H1 (cell line): ENCODE data around the gene DCAF15. TPM values are rescaled to one million over a fixed set of nuclear protein-coding genes. Genes with fewer than 3 reads are reported as not detected.

Experiments used
- POLR2AphosphoS5 ChIP-seq: IDR thresholded peaks from 2 replicates; pipeline ENCODE4 v1.6.1; 2011; ENCODE audit warnings: low read depth, low read length
- SP1 ChIP-seq: IDR thresholded peaks from 2 replicates; pipeline ENCODE4 v1.6.1; 2011; ENCODE audit warnings: low read depth, low read length
- TAF1 ChIP-seq: IDR thresholded peaks from 2 replicates; pipeline ENCODE4 v1.6.1; 2011; ENCODE audit warnings: mild to moderate bottlenecking, low read depth, low read length
- polyA plus RNA-seq, 7 experiments: library from polyadenylated mRNA; depleted of rRNA in 3 of 7; stranded (reverse) in 5 of 7; unstranded in 2 of 7; fragments of >200 nt in 5 of 7; fragments of 200-250 nt in 2 of 7; gene quantifications; 1 replicate in 5 of 7; 2 replicates in 1 of 7; 4 replicates in 1 of 7; pipeline versions ENCODE4 v1.2.1 to v1.2.3, GENCODE V29; 2011 to 2013; ENCODE audit warnings: missing spikeins in 2 of 7, mixed read lengths in 2 of 7
- total RNA-seq: library from RNA; stranded (reverse); fragmentation: NEBNext Ultra II Directional; extraction: Animal tissue kit (Norgen Biotek cat#: 25700); gene quantifications from 2 replicates; pipeline ENCODE4 v1.2.1, GENCODE V29; 2021

DCAF15 gene
- total and polyA plus RNA-seq, 2 of the 8 experiments (the other 6 are each of a cell fraction or from before 2014, with no cell fraction given): 68.7 to 80.8 TPM

DNA sequence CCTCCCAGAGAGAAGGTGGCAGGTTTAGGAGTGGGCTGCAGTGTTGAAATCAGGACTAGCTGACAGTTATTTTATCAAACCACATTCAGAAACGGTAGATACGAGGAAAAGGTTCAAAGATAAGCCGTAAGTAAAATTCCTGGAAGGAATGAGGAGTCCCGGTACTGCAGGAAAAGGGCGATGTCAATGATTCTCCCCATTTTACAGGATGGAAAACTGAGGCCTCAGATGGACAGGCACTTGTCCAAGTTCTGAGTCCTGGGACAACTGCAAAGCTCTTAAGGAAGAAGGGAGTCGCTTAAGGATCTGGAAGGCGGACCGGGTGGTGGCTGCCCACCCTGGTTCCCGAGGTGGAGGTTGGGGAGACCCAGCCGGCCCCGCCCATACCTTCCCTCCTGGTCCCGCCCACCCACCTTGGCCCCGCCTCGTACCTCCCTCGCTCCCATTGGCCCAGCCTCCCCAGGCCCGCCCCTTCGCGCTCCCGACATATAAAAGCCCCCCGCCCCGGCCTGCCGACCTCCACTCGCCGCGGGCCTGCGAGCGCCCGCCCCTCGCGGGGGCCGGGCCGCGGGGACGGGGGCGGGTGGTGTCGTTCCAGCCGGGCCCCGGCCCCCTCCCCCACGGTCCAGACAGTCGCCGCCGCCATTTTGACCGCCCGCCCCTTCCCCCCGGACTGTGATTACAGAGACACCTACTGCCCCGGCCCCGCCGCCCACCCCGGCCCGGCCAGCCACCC lies 53.2 kb downstream of the DCAF15 start (continued):
- TF ChIP-seq SP1 (peak; percentile 68; the same call in 1 of the 2 replicates), POLR2AphosphoS5 (no peak), TAF1 (peak; percentile 76)
